H1 (cell line): ENCODE results near the gene BTAF1. TPM values are rescaled to one million over a fixed set of nuclear protein-coding genes. Genes with fewer than 3 reads are reported as not detected.

Experiments used
- MAFK ChIP-seq: IDR thresholded peaks from 2 replicates; pipeline ENCODE4 v1.6.1; 2012; ENCODE audit warnings: low read depth, mild to moderate bottlenecking, improper control_type of control experiment, low read length
- RBBP5 ChIP-seq: IDR thresholded peaks from 2 replicates; pipeline ENCODE4 v1.7.1; 2012; ENCODE audit warnings: low read depth, mild to moderate bottlenecking, inconsistent platforms, low read length, moderate library complexity, borderline replicate concordance
- polyA plus RNA-seq, 7 experiments: library from polyadenylated mRNA; depleted of rRNA in 3 of 7; stranded (reverse) in 5 of 7; unstranded in 2 of 7; fragments of >200 nt in 5 of 7; fragments of 200-250 nt in 2 of 7; gene quantifications; 1 replicate in 5 of 7; 2 replicates in 1 of 7; 4 replicates in 1 of 7; pipeline versions ENCODE4 v1.2.1 to v1.2.3, GENCODE V29; 2011 to 2013; ENCODE audit warnings: missing spikeins in 2 of 7, mixed read lengths in 2 of 7
- total RNA-seq: library from RNA; stranded (reverse); fragmentation: NEBNext Ultra II Directional; extraction: Animal tissue kit (Norgen Biotek cat#: 25700); gene quantifications from 2 replicates; pipeline ENCODE4 v1.2.1, GENCODE V29; 2021
- TF ChIP-seq, protein P1 (sequence below): fragments of 300-600 bp; sonication (generic); IDR thresholded peaks from 2 replicates; pipeline ENCODE4 v1.7.1; 2012; ENCODE audit warnings: low read length, moderate library complexity, mild to moderate bottlenecking, inconsistent platforms; ENCODE audit not compliant: insufficient replicate concordance

Gene BTAF1
- total and polyA plus RNA-seq, 2 of the 8 experiments (the other 6 are each of a cell fraction or from before 2014, with no cell fraction given): 24.5 to 39.1 TPM

DNA sequence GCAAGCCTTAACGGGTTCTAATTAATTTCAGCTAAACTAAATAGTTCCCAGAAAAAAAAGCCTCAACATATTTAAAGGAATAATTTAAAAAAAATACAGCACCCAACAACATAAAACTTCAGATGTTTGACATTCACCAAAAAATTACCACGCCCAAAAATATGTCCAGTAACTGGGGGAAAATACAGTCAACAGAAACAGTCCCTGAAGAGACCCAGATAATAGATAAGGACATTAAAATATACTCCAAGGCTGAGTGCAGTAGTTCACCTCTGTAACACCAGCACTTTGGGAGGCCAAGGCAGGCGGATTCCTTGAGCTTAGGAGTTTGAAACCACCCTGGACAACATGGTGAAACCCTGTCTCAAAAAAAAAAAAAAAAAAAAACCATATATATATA, 78.0 kb downstream of the BTAF1 start (continued):
- no peak for TF ChIP-seq RBBP5
- no peak for TF ChIP-seq MAFK
- TF ChIP-seq, protein P1, sequence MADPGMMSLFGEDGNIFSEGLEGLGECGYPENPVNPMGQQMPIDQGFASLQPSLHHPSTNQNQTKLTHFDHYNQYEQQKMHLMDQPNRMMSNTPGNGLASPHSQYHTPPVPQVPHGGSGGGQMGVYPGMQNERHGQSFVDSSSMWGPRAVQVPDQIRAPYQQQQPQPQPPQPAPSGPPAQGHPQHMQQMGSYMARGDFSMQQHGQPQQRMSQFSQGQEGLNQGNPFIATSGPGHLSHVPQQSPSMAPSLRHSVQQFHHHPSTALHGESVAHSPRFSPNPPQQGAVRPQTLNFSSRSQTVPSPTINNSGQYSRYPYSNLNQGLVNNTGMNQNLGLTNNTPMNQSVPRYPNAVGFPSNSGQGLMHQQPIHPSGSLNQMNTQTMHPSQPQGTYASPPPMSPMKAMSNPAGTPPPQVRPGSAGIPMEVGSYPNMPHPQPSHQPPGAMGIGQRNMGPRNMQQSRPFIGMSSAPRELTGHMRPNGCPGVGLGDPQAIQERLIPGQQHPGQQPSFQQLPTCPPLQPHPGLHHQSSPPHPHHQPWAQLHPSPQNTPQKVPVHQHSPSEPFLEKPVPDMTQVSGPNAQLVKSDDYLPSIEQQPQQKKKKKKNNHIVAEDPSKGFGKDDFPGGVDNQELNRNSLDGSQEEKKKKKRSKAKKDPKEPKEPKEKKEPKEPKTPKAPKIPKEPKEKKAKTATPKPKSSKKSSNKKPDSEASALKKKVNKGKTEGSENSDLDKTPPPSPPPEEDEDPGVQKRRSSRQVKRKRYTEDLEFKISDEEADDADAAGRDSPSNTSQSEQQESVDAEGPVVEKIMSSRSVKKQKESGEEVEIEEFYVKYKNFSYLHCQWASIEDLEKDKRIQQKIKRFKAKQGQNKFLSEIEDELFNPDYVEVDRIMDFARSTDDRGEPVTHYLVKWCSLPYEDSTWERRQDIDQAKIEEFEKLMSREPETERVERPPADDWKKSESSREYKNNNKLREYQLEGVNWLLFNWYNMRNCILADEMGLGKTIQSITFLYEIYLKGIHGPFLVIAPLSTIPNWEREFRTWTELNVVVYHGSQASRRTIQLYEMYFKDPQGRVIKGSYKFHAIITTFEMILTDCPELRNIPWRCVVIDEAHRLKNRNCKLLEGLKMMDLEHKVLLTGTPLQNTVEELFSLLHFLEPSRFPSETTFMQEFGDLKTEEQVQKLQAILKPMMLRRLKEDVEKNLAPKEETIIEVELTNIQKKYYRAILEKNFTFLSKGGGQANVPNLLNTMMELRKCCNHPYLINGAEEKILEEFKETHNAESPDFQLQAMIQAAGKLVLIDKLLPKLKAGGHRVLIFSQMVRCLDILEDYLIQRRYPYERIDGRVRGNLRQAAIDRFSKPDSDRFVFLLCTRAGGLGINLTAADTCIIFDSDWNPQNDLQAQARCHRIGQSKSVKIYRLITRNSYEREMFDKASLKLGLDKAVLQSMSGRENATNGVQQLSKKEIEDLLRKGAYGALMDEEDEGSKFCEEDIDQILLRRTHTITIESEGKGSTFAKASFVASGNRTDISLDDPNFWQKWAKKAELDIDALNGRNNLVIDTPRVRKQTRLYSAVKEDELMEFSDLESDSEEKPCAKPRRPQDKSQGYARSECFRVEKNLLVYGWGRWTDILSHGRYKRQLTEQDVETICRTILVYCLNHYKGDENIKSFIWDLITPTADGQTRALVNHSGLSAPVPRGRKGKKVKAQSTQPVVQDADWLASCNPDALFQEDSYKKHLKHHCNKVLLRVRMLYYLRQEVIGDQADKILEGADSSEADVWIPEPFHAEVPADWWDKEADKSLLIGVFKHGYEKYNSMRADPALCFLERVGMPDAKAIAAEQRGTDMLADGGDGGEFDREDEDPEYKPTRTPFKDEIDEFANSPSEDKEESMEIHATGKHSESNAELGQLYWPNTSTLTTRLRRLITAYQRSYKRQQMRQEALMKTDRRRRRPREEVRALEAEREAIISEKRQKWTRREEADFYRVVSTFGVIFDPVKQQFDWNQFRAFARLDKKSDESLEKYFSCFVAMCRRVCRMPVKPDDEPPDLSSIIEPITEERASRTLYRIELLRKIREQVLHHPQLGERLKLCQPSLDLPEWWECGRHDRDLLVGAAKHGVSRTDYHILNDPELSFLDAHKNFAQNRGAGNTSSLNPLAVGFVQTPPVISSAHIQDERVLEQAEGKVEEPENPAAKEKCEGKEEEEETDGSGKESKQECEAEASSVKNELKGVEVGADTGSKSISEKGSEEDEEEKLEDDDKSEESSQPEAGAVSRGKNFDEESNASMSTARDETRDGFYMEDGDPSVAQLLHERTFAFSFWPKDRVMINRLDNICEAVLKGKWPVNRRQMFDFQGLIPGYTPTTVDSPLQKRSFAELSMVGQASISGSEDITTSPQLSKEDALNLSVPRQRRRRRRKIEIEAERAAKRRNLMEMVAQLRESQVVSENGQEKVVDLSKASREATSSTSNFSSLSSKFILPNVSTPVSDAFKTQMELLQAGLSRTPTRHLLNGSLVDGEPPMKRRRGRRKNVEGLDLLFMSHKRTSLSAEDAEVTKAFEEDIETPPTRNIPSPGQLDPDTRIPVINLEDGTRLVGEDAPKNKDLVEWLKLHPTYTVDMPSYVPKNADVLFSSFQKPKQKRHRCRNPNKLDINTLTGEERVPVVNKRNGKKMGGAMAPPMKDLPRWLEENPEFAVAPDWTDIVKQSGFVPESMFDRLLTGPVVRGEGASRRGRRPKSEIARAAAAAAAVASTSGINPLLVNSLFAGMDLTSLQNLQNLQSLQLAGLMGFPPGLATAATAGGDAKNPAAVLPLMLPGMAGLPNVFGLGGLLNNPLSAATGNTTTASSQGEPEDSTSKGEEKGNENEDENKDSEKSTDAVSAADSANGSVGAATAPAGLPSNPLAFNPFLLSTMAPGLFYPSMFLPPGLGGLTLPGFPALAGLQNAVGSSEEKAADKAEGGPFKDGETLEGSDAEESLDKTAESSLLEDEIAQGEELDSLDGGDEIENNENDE: no peak
